Liver (tissue), 9 donors: Measurements from ENCODE around the gene MSANTD7. TPM values are rescaled to one million over a fixed set of nuclear protein-coding genes. Genes with fewer than 3 reads are reported as not detected.

Experiments used
- DNase-seq: peaks from one replicate; pipeline ENCODE4 v3.0.0-alpha.2; 2017; ENCODE audit warnings: low spot score
- H3K27ac ChIP-seq, 2 donors: one replicate each; pipeline ENCODE4 v1.7.0; 2013; ENCODE audit warnings: inconsistent platforms in 2 of 2, low read length in 2 of 2, control low read depth in 1 of 2, low read depth in 1 of 2, mild to moderate bottlenecking in 1 of 2
- H3K27me3 ChIP-seq, 4 donors: one replicate each; pipeline versions ENCODE4 v1.6.1 to v1.7.0; 2013; ENCODE audit warnings: low read length in 3 of 4, inconsistent platforms in 1 of 4, mild to moderate bottlenecking in 1 of 4, moderate library complexity in 1 of 4; ENCODE audit not compliant: control insufficient read depth in 4 of 4, insufficient read depth in 4 of 4
- H3K36me3 ChIP-seq, 4 donors: one replicate each; pipeline versions ENCODE4 v1.6.1 to v1.7.0; 2013; ENCODE audit warnings: low read length in 3 of 4, mild to moderate bottlenecking in 3 of 4, low read depth in 1 of 4, moderate library complexity in 1 of 4; ENCODE audit not compliant: control insufficient read depth in 4 of 4, insufficient read depth in 3 of 4
- H3K4me1 ChIP-seq, 4 donors: one replicate each; pipeline versions ENCODE4 v1.6.1 to v1.7.0; 2013; ENCODE audit warnings: low read length in 3 of 4, mild to moderate bottlenecking in 3 of 4, moderate library complexity in 1 of 4; ENCODE audit not compliant: control insufficient read depth in 4 of 4, insufficient read depth in 4 of 4
- H3K4me3 ChIP-seq, 3 donors: one replicate each; pipeline versions ENCODE4 v1.6.1 to v1.7.0; 2013; ENCODE audit warnings: low read length in 3 of 3, control low read depth in 1 of 3, low read depth in 1 of 3, mild to moderate bottlenecking in 1 of 3
- H3K9ac ChIP-seq, 2 donors: one replicate each; pipeline ENCODE4 v1.7.0; 2013; ENCODE audit warnings: low read length in 2 of 2, mild to moderate bottlenecking in 2 of 2, moderate library complexity in 2 of 2, control low read depth in 1 of 2, low read depth in 1 of 2
- H3K9me3 ChIP-seq, 4 donors: one replicate each; pipeline versions ENCODE4 v1.6.1 to v1.7.0; 2013; ENCODE audit warnings: low read length in 3 of 4; ENCODE audit not compliant: control insufficient read depth in 4 of 4
- EGR1 ChIP-seq, 2 donors: IDR thresholded peaks; 2 replicates each; pipeline ENCODE4 v1.6.1; 2016 to 2018; ENCODE audit warnings: antibody characterized with exemption in 2 of 2, low read depth in 2 of 2
- FOXA1 ChIP-seq: IDR thresholded peaks from 2 replicates; pipeline ENCODE4 v1.6.1; 2016; ENCODE audit warnings: antibody characterized with exemption
- HNF4G ChIP-seq: IDR thresholded peaks from 2 replicates; pipeline ENCODE4 v1.6.1; 2016; ENCODE audit warnings: antibody characterized with exemption
- JUND ChIP-seq, 2 donors: IDR thresholded peaks; 2 replicates each; pipeline ENCODE4 v1.6.1; 2016; ENCODE audit warnings: antibody characterized with exemption in 2 of 2
- MAX ChIP-seq: IDR thresholded peaks from 2 replicates; pipeline ENCODE4 v1.6.1; 2016; ENCODE audit warnings: antibody characterized with exemption
- NR2F2 ChIP-seq: IDR thresholded peaks from 2 replicates; pipeline ENCODE4 v1.6.1; 2016; ENCODE audit warnings: antibody characterized with exemption
- RAD21 ChIP-seq, 2 donors: IDR thresholded peaks; 2 replicates each; pipeline ENCODE4 v1.6.1; 2016; ENCODE audit warnings: antibody characterized with exemption in 2 of 2, mild to moderate bottlenecking in 2 of 2
- RXRA ChIP-seq, 2 donors: IDR thresholded peaks; 2 replicates each; pipeline ENCODE4 v1.6.1; 2017 to 2018; ENCODE audit warnings: antibody characterized with exemption in 2 of 2, mild to moderate bottlenecking in 1 of 2
- SP1 ChIP-seq: IDR thresholded peaks from 2 replicates; pipeline ENCODE4 v1.6.1; 2018; ENCODE audit warnings: antibody characterized with exemption, mild to moderate bottlenecking
- YY1 ChIP-seq: IDR thresholded peaks from 2 replicates; pipeline ENCODE4 v1.6.1; 2016; ENCODE audit warnings: antibody characterized with exemption, mild to moderate bottlenecking
- ZBTB33 ChIP-seq: IDR thresholded peaks from 2 replicates; pipeline ENCODE4 v1.6.1; 2016; ENCODE audit warnings: antibody characterized with exemption
- WGBS: extraction: QIAGEN DNeasy Blood & Tissue Kit; methylation state at CpG from one replicate; pipeline ENCODE4 v1.1.7; 2013; 5-methylcytosine and 5-hydroxymethylcytosine counted together
- polyA plus RNA-seq, 2 donors: library from polyadenylated mRNA; stranded (reverse) in 1 of 2; unstranded in 1 of 2; fragments of 200-250 nt in 1 of 2; fragments of >200 nt in 1 of 2; fragmentation: Nextera tagmentation in 1 of 2; extraction: Ambion mirVana in 1 of 2; gene quantifications; one replicate each; pipeline versions ENCODE4 v1.2.1 to v1.2.3, GENCODE V29; 2013 to 2015
- total RNA-seq, 2 donors: library from RNA; depleted of rRNA; stranded (reverse); fragments of >200 nt; gene quantifications; one replicate each; pipeline ENCODE4 v1.2.3, GENCODE V29; 2014
- TF ChIP-seq, protein P1 (sequence below): IDR thresholded peaks from 2 replicates; pipeline ENCODE4 v1.6.1; 2016; ENCODE audit warnings: antibody characterized with exemption
- TF ChIP-seq, protein P2 (sequence below): IDR thresholded peaks from 2 replicates; pipeline ENCODE4 v1.6.1; 2016; ENCODE audit warnings: antibody characterized with exemption, mild to moderate bottlenecking
- donor health status: healthy.
- donor health status: healthy.
- donor health status: healthy.
- donor health status: healthy.
- donor health status: healthy.

MSANTD7 gene
- total and polyA plus RNA-seq, 4 donors = 0.82 to 8.5 (median 3.5) TPM

DNA sequence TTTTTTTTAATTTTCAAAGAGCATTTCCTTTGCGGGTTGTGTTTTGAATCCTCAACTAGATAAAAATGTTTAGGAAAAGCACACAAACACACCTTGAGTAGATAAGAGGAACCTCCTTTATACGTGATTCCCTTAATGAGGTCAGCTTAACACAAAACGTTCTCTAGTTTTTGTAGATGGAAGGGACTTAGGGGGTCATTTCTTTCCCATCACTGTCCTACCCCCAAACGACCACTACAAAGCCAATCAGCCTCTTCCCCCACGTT lies 41.8 kb downstream of the MSANTD7 start:
- H3K9me3 ChIP-seq = no peaks in the 10 kb centered on the region
- no peaks in the 10 kb centered on the region for H3K27me3 ChIP-seq
- WGBS = 5% methylated on average over 5 of the region's 5 CpGs
- H3K27ac ChIP-seq = no peak overlapping the region
- peak overlapping the region in 1 of 2 donors; percentile 21 for H3K9ac ChIP-seq
- TF ChIP-seq JUND (IDR thresholded peaks at IDR 0.05) (no peak), RAD21 (IDR thresholded peaks at IDR 0.05) (no peak), ZBTB33 (no peak), HNF4G (no peak), RXRA (IDR thresholded peaks at IDR 0.05) (no peak), NR2F2 (no peak), SP1 (no peak), EGR1 (IDR thresholded peaks at IDR 0.05; ENCODE audit: low read depth in 2 of 2) (no peak), MAX (no peak), YY1 (no peak)
- TF ChIP-seq, protein P1, sequence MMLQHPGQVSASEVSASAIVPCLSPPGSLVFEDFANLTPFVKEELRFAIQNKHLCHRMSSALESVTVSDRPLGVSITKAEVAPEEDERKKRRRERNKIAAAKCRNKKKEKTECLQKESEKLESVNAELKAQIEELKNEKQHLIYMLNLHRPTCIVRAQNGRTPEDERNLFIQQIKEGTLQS = no peak
- DNase-seq = no peak
- H3K4me3 ChIP-seq = peak overlapping the region in 2 of 3 donors; percentile 50 to 99
- peaks cover 2 to 18% (median 8%) of the 10 kb centered on the region in 4 donors for H3K4me1 ChIP-seq
- H3K36me3 ChIP-seq = no peaks in the 10 kb centered on the region

DNA sequence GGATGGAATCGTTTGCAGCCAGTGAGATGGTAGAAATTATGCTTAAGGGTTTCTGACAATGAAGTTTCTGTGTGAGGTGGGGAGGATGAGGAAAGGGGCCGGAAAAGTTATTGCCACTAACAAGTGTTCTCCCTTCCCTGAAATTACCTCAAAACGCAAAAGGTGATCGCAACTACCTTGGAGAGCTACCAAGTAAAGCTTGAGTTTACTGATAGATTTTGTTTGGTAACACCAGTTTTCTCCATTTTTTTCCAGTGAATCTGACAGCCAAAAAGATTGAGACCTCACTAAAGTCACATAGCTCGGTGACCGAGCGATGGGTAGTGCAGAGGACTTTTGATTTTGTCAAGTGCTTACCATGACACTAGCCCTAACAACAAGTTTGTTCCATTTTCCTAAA lies 42.1 kb downstream of the MSANTD7 start:
- Histone ChIP-seq H3K9me3 (no peaks in the 10 kb centered on the region), H3K4me3 (peak overlapping the region in 1 of 3 donors; percentile 50)
- WGBS = 65% methylated on average over 7 of the region's 7 CpGs

More for the DNA sequence above, 42.1 kb downstream of the MSANTD7 start:
- Histone ChIP-seq H3K27me3 (no peaks in the 10 kb centered on the region), H3K27ac (no peak overlapping the region), H3K4me1 (peaks cover 2 to 18% (median 8%) of the 10 kb centered on the region in 4 donors), H3K36me3 (no peaks in the 10 kb centered on the region), H3K9ac (peak overlapping the region in 1 of 2 donors; percentile 21)
- DNase-seq = no peak
- TF ChIP-seq RAD21 (IDR thresholded peaks at IDR 0.05) (no peak), JUND (IDR thresholded peaks at IDR 0.05) (no peak), RXRA (IDR thresholded peaks at IDR 0.05) (no peak), FOXA1 (no peak), YY1 (no peak)
- TF ChIP-seq, protein P2, sequence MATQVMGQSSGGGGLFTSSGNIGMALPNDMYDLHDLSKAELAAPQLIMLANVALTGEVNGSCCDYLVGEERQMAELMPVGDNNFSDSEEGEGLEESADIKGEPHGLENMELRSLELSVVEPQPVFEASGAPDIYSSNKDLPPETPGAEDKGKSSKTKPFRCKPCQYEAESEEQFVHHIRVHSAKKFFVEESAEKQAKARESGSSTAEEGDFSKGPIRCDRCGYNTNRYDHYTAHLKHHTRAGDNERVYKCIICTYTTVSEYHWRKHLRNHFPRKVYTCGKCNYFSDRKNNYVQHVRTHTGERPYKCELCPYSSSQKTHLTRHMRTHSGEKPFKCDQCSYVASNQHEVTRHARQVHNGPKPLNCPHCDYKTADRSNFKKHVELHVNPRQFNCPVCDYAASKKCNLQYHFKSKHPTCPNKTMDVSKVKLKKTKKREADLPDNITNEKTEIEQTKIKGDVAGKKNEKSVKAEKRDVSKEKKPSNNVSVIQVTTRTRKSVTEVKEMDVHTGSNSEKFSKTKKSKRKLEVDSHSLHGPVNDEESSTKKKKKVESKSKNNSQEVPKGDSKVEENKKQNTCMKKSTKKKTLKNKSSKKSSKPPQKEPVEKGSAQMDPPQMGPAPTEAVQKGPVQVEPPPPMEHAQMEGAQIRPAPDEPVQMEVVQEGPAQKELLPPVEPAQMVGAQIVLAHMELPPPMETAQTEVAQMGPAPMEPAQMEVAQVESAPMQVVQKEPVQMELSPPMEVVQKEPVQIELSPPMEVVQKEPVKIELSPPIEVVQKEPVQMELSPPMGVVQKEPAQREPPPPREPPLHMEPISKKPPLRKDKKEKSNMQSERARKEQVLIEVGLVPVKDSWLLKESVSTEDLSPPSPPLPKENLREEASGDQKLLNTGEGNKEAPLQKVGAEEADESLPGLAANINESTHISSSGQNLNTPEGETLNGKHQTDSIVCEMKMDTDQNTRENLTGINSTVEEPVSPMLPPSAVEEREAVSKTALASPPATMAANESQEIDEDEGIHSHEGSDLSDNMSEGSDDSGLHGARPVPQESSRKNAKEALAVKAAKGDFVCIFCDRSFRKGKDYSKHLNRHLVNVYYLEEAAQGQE = peak; percentile 50
